ENCODE data around the gene IL17RD.

IL17RD gene

DNA sequence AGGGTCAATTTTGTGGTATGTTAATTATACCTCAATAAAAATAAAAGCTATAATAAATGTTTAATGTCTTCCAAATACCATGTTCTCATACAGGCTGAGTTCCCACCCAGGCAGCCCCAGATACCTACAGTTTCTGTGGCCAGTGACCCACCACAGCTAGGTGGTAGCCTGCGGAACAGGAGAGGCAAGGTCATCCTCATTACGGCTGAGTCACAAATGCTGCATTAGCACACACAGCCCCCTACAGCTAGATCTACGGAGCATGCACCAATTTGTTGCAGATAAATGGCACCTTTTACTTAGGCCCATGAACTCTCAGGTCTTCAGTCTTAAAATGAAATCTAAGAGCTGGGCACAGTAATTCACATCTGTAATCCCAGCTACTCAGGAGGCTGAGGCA lies 99.6 kb downstream of the IL17RD start:
- FAIRE-seq = no peak

DNA sequence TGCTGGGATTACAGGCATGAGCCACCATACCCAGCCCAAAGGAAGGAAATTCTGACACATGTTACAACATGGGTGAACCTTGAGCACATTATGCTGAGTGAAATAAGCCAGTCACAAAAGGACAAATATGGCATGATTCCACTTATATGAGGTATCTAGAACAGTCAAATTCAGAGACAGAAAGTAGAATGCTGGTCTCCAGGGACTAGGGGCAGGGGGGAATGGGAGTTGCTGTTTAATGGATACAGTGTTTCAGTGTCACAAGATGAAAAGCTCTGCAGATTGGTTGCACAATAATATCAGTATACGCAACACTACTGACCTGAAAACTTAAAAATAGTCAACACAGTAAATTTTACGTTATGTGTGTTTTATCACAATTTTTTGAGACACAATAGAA lies 100.6 kb downstream of the IL17RD start:
- FAIRE-seq = no peak

DNA sequence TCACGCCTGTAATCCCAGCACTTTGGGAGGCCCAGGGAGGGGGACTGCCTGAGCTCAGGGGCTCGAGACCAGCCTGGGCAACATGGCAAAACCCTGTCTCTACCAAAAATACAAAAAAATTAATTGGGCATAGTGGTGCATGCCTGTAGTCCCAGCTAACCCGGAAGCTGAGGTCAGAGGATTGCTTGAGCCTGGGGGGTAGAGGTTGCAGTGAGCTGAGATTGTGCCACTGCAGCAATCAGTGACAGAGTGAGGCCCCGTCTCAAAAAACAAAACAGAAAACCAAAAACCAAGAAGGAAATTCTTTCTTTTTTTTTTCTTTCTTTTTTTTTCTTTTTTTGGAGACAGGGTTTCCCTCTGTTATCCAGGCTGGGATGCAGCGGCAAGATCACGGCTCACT lies 101.2 kb downstream of the IL17RD start:
- no peak for FAIRE-seq

- FAIRE-seq = no peak
Measured at GRCh38 chr3:57063032-57063431, 102.1 kb downstream of the IL17RD start.

GRCh38 chr3:57062101-57062631 lies 103.0 kb downstream of the IL17RD start:
- FAIRE-seq = no peak

GRCh38 chr3:57061556-57061955 lies 103.6 kb downstream of the IL17RD start:
- FAIRE-seq = no peak

- no peak for FAIRE-seq
Measured at GRCh38 chr3:57060089-57060821, 104.9 kb downstream of the IL17RD start, which contains the start of gene SPATA12. SPATA12 (plus strand) TSS chr3:57060664; CDS start chr3:57073695, 13,031 bp downstream.

DNA sequence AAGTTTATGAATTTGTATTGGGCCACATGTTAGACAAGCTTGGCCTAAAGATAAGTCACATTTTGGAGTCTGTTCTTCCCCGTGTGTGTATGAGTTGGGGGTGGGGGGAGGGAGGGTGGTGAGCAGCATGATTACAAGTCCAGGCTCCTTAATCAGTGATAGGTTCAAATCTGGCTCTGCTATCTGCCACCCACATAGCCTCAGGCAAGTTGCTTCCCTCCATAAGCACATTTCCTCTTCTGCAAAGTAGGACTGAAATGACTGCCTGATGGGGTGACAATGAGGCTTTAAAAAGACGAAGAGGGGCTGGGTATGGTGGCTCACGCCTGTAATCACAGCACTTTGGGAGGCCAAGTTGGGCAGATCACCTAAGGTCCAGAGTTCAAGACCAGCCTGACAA lies 105.7 kb downstream of the IL17RD start:
- FAIRE-seq = no peak

GRCh38 chr3:57057351-57057750 lies 107.8 kb downstream of the IL17RD start:
- FAIRE-seq = no peak

- no peak for FAIRE-seq
Measured at GRCh38 chr3:57053122-57053521, 112.0 kb downstream of the IL17RD start.

DNA sequence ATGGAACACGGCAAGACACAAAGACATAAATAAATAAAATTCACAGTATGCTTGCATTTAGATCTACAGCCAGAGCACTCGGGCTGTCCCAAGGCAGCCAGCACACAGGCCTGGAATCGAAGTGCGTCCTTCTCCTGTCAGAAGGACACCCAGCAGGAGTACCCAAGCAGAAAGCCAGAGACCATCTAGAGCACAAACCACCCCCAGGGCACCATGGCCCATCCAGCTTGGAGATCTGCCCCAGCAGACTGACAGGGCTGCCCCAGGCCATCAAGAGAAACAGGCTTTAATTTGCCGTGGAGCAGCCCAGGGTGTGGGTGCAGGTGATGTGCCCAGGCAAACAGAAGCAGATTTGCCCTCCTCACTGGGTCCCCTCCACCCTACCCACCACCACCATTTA lies 112.5 kb downstream of the IL17RD start:
- FAIRE-seq = no peak

- FAIRE-seq = no peak
Measured at GRCh38 chr3:57048728-57049127, 116.4 kb downstream of the IL17RD start.

DNA sequence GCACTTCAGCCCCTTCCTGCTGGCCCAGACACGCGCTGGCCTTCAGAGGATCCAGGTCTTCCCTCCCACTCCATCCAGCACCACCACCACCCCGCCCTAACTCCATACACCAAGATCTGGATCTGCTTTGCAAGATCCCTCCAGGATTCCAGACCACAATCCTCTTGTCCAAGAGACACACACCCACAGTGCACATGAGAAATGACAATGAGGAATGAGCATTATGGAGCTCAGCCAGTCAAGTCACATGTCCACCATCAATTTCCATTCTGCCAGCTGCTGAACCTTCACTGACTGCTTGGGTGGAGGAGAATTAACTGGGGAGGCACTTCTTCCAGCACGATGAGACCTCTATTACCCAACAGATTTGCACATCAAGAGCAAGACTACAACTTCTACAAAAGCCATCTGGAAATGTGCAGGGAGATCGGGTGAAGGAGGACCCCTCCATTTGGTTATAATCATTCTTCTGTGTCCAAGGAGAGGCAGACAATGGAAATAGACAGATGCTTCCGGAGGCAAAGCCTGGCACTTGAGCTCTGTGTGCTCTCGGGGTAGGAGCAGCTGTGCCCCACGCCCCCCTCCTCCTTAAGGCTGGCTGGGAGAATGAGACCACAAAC lies 117.0 kb downstream of the IL17RD start:
- FAIRE-seq = no peak

DNA sequence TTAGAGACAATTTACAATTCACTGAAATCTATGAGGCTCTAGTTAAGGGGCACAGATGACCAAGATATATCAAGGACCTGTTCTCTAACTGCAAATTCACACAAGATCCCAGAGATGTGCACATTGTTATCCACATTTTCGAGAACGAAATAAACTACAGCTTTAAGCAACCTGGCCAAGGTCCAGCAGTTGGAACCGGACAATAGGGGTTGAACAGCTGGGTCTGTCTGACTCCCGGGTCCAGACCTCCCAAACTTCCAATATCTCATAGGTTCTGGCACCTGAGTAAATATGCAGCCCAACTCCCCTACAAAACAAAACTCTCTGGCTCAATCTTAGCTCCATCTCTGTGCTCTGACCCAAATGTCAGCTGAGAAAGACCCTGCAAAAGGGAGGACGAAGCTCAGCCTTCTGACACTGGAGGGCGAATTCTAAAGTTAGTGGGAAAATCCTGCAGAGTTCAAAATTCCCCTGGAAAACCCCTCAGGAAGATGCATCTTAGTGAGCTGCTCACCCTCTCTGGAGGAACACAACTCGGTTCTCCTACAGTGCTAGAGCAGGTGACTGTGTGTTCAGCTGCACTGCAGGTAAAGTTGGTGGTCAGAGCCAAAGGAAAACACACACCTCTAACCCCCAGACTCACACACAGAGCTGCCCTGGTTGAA lies 118.9 kb downstream of the IL17RD start:
- no peak for FAIRE-seq

- no peak for FAIRE-seq
Measured at GRCh38 chr3:57043518-57043917, 121.6 kb downstream of the IL17RD start.

DNA sequence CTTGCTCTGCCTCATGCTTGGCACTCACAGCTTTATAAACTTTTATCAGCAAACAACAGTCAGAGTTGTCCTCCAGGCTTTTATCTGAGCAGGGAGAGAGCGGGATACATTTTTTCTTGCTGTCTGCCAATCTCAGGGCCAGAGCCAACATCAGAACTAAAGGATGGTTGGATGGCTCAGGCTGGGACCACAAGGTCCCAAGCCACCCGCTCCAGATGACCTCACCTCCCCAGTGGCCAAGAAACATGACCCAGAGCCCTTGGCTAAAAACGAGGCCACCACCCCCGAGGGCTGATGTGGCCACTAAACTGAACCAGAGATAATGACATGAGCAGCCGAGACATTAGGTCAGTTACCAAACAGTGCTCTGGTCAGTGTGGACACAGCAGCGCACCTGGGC lies 123.5 kb downstream of the IL17RD start:
- FAIRE-seq = no peak
